Loucy (cell line): ENCODE measurements around the gene PDZRN3.

Source experiments
- CTCF ChIP-seq: fragments of 200-600 bp; sonication (generic); conservative IDR thresholded peaks from 2 replicates; pipeline ENCODE4 v1.5.1; 2014; ENCODE audit warnings: mild to moderate bottlenecking, antibody characterized with exemption, low read length
- EZH2phosphoT487 ChIP-seq: fragments of 200-600 bp; IDR thresholded peaks from 2 replicates; pipeline ENCODE4 v1.6.1; 2018; ENCODE audit warnings: antibody characterized with exemption, mild to moderate bottlenecking, moderate library complexity, borderline replicate concordance

DNA sequence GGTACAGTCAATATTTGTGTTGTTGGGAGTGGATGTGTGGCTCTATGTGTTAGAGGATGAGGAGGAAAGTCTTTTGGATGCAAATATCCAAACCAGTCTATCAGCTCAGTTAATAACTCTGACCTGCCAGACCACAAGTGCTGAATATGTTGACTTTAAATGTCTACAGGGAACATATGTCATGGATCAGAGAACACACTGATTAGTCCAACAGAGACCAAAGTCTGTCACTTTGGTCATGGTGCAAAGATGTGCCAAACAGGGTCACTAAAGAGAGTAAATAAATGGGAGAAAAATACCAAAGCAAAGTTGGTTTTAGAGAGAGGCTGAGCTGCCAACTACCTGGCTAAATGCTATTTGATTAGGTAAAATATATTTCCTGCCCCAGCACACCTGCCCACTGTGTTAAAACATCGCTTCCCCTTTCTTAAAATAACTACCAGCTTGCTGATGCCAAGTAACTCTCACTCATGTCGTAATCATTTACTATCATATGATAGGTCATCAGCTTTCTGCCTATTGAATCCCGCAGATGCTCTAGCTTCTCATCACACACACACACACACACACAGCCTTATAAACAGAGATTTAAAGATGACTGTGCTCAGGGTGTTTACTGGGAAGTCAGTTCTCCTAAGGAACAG is 173.3 kb downstream of the PDZRN3 start:
- TF ChIP-seq CTCF: no peak
- TF ChIP-seq EZH2phosphoT487: no peak
